OCI-LY7 (cell line): ENCODE data around the gene HEPN1. TPM values are rescaled to one million over a fixed set of nuclear protein-coding genes. Genes with fewer than 3 reads are reported as not detected.

Source experiments
- BruUV-seq: library from RNA; stranded (reverse); fragments of 400-500 nt; replicated peaks from 2 replicates; lab custom pipeline; 2021; lab: Mats Ljungman, UMichigan
- CTCF ChIA-PET: fragments of 300-600 bp; sonication (Branson Sonifier 250); formaldehyde crosslinking; loops from one replicate; lab custom pipeline; 2022; ENCODE audit warnings: antibody characterized with exemption; ENCODE audit not compliant: unreplicated experiment; lab: Charles Lee
- POLR2A ChIA-PET: fragments of 300-600 bp; sonication (Branson Sonifier 250); formaldehyde crosslinking; loops from one replicate; lab custom pipeline; 2022; ENCODE audit warnings: antibody characterized with exemption; lab: Charles Lee
- DNase-seq: peaks from one replicate; pipeline ENCODE4 v3.0.0-alpha.2; 2015; ENCODE audit warnings: low spot score
- H2AFZ ChIP-seq: fragments of 200-600 bp; sonication (generic), shearing (Covaris generic); 2 replicates; pipeline ENCODE4 v1.6.1; 2014; ENCODE audit warnings: mild to moderate bottlenecking, antibody characterized with exemption, low read length, moderate library complexity
- H3K27ac ChIP-seq: fragments of 200-600 bp; sonication (generic); 2 replicates; pipeline ENCODE4 v1.5.1; 2014; ENCODE audit warnings: mixed run types, low read depth, mild to moderate bottlenecking, moderate library complexity, low read length, inconsistent platforms; ENCODE audit not compliant: poor library complexity, severe bottlenecking
- H3K36me3 ChIP-seq: fragments of 200-600 bp; sonication (generic); 2 replicates; pipeline ENCODE4 v1.6.1; 2014; ENCODE audit warnings: mild to moderate bottlenecking, antibody characterized with exemption, low read length, moderate library complexity, mixed read lengths; ENCODE audit not compliant: insufficient read depth
- H3K4me1 ChIP-seq: fragments of 200-600 bp; sonication (generic); 2 replicates; pipeline ENCODE4 v1.5.1; 2014; ENCODE audit warnings: mild to moderate bottlenecking, low read length; ENCODE audit not compliant: insufficient read depth, poor library complexity, severe bottlenecking
- H3K4me2 ChIP-seq: fragments of 200-600 bp; sonication (generic); 2 replicates; pipeline ENCODE4 v1.6.1; 2014; ENCODE audit warnings: mild to moderate bottlenecking, low read length
- H3K4me3 ChIP-seq: fragments of 200-600 bp; sonication (generic); 2 replicates; pipeline ENCODE4 v1.5.1; 2014; ENCODE audit warnings: mild to moderate bottlenecking, low read depth, low read length; ENCODE audit not compliant: poor library complexity, severe bottlenecking
- H3K79me2 ChIP-seq: fragments of 200-600 bp; sonication (generic); 2 replicates; pipeline ENCODE4 v1.6.1; 2016; ENCODE audit warnings: low read depth, mild to moderate bottlenecking, low read length, moderate library complexity, mixed read lengths; ENCODE audit not compliant: insufficient read depth
- H3K9me2 ChIP-seq: fragments of 200-600 bp; sonication (generic); 2 replicates; pipeline ENCODE4 v1.6.1; 2016; ENCODE audit warnings: mild to moderate bottlenecking, low read length, mixed read lengths; ENCODE audit not compliant: insufficient read depth
- H3K9me3 ChIP-seq: fragments of 200-600 bp; sonication (generic); 2 replicates; pipeline ENCODE4 v1.6.1; 2014; ENCODE audit warnings: mild to moderate bottlenecking, mixed run types, low read length, mixed read lengths
- H4K20me1 ChIP-seq: fragments of 200-600 bp; sonication (generic); 2 replicates; pipeline ENCODE4 v1.6.1; 2014; ENCODE audit warnings: mild to moderate bottlenecking, antibody characterized with exemption, low read length, moderate library complexity, mixed read lengths; ENCODE audit not compliant: insufficient read depth
- CTCF ChIP-seq: fragments of 200-600 bp; sonication (generic); conservative IDR thresholded peaks from 2 replicates; pipeline ENCODE4 v1.5.1; 2014; ENCODE audit warnings: mild to moderate bottlenecking, antibody characterized with exemption, low read length, moderate library complexity, mixed read lengths
- EZH2phosphoT487 ChIP-seq: fragments of 200-600 bp; sonication (generic); IDR thresholded peaks from 2 replicates; pipeline ENCODE4 v1.6.1; 2018; ENCODE audit warnings: low read depth, borderline replicate concordance, mild to moderate bottlenecking, mixed run types, antibody characterized with exemption, low read length, moderate library complexity, mixed read lengths
- intact Hi-C: fragments of 100-400 bp; cut with micrococcal nuclease; formaldehyde crosslinking; loops from one replicate; pipeline ENCODE4 v1.10.0; 2022; ENCODE audit not compliant: unreplicated experiment
- total RNA-seq, 2 experiments: library from RNA; depleted of rRNA in 1 of 2; stranded (reverse); fragments of >200 nt in 1 of 2; shearing (Covaris generic) in 1 of 2; gene quantifications; 2 replicates each; pipeline ENCODE4 v1.2.3, GENCODE V29; 2014 to 2022

HEPN1 gene
- total RNA-seq, 2 experiments from 2014 or later: not detected

GRCh38 chr11:124950601-124951330, 31.7 kb downstream of the HEPN1 start:
- Histone ChIP-seq H3K9me3 (no peaks in the 10 kb centered on the region; the same call in 1 of the 2 replicates), H3K4me3 (no peak overlapping the region), H3K27ac (no peak overlapping the region), H4K20me1 (no peaks in the 10 kb centered on the region), H3K4me1 (peaks cover 23% of the 10 kb centered on the region), H2AFZ (no peak overlapping the region), H3K36me3 (no peaks in the 10 kb centered on the region), H3K9me2 (no peaks in the 10 kb centered on the region), H3K4me2 (no peak overlapping the region), H3K79me2 (no peaks in the 10 kb centered on the region)
- no peak for TF ChIP-seq CTCF
- no peak for TF ChIP-seq EZH2phosphoT487
- CTCF ChIA-PET: no interaction called here
- no peak for DNase-seq
- POLR2A ChIA-PET: interaction anchor here (0.6 to 1.3 kb wide), 2 partner anchors 52 to 225 kb away, joined by 3 read pairs; no protein-coding TSS in a partner anchor
- no TSS peak for BruUV-seq
- intact Hi-C loops: loop anchor here (5.0 kb wide), 1 partner anchor 328 kb away; the partner anchor contains the start of gene TBRG1

- POLR2A ChIA-PET: no interaction called here
- peaks cover 24% of the 10 kb centered on the region for H3K4me1 ChIP-seq
Observed at GRCh38 chr11:124951341-124951740, 32.3 kb downstream of the HEPN1 start.

More at GRCh38 chr11:124951341-124951740, 32.3 kb downstream of the HEPN1 start:
- intact Hi-C loops: loop anchor here (5.0 kb wide), 1 partner anchor 329 kb away; the partner anchor contains the start of gene TBRG1
- no peaks in the 10 kb centered on the region for H3K36me3 ChIP-seq
- no peak overlapping the region for H3K4me3 ChIP-seq
- CTCF ChIA-PET: no interaction called here
- H3K4me2 ChIP-seq: no peak overlapping the region
- no peaks in the 10 kb centered on the region for H3K79me2 ChIP-seq
- H3K9me3 ChIP-seq: no peaks in the 10 kb centered on the region; the same call in 1 of the 2 replicates
- H2AFZ ChIP-seq: no peak overlapping the region
- BruUV-seq: no TSS peak
- no peaks in the 10 kb centered on the region for H4K20me1 ChIP-seq
- no peak for DNase-seq
- TF ChIP-seq CTCF (no peak), EZH2phosphoT487 (no peak)
- no peak overlapping the region for H3K27ac ChIP-seq
- no peaks in the 10 kb centered on the region for H3K9me2 ChIP-seq
